K562 (cell line): Measurements from ENCODE around the gene LRP1. TPM values are rescaled to one million over a fixed set of nuclear protein-coding genes. Genes with fewer than 3 reads are reported as not detected.
A peak's percentile ranks its signal among the peaks of the same experiment; 100 is the strongest.

ENCODE experiments used
- ATF4 ChIP-seq: fragments of 450-650 bp; formaldehyde crosslinking; IDR thresholded peaks from 2 replicates; pipeline ENCODE4 v1.4.0; 2022; ENCODE audit warnings: mild to moderate bottlenecking, moderate library complexity
- BHLHE40 ChIP-seq: IDR thresholded peaks from 2 replicates; pipeline ENCODE4 v1.6.1; 2011; ENCODE audit warnings: low read length, improper control_type of control experiment
- CUX1 ChIP-seq: fragments of 200-800 bp; sonication (Bioruptor generic); IDR thresholded peaks from 2 replicates; pipeline ENCODE4 v1.6.1; 2016; ENCODE audit warnings: missing genetic modification characterization, missing compliant biosample characterization
- DMBX1 ChIP-seq: fragments of 250-450 bp; sonication (Bioruptor Pico); IDR thresholded peaks from 2 replicates; pipeline ENCODE4 v1.8.0; 2022; ENCODE audit warnings: inconsistent platforms, mild to moderate bottlenecking, moderate library complexity, borderline replicate concordance
- ETS2 ChIP-seq: IDR thresholded peaks from 2 replicates; pipeline ENCODE4 v1.6.1; 2016; ENCODE audit warnings: borderline replicate concordance, missing genetic modification characterization, mild to moderate bottlenecking, moderate library complexity, missing compliant biosample characterization; ENCODE audit not compliant: poor library complexity, severe bottlenecking
- JUN ChIP-seq, 2 experiments: sonication (generic) in 1 of 2; formaldehyde crosslinking in 1 of 2; IDR thresholded peaks; 2 replicates each; pipeline versions ENCODE4 v1.6.1 to v1.8.0; 2012 to 2022; ENCODE audit warnings: borderline replicate concordance in 2 of 2, mild to moderate bottlenecking in 2 of 2, improper control_type of control experiment in 1 of 2, low read depth in 1 of 2, low read length in 1 of 2, missing genetic modification reagents in 1 of 2
- KDM4B ChIP-seq, 2 experiments: fragments of 450-650 bp in 1 of 2; sonication (generic) in 1 of 2; IDR thresholded peaks; 2 replicates each; pipeline ENCODE4 v1.6.1; 2016 to 2017; ENCODE audit warnings: borderline replicate concordance in 2 of 2, antibody characterized with exemption in 1 of 2, low read depth in 1 of 2, mild to moderate bottlenecking in 1 of 2
- KLF13 ChIP-seq: fragments of 450-650 bp; IDR thresholded peaks from 2 replicates; pipeline ENCODE4 v1.6.1; 2016; ENCODE audit warnings: missing genetic modification characterization, low read depth, mild to moderate bottlenecking, missing compliant biosample characterization, moderate library complexity, borderline replicate concordance
- MBD1 ChIP-seq: fragments of 250-450 bp; sonication (Bioruptor Pico); IDR thresholded peaks from 2 replicates; pipeline ENCODE4 v1.8.0; 2022; ENCODE audit warnings: inconsistent platforms
- RBFOX2 ChIP-seq: fragments of 200-400 bp; formaldehyde crosslinking; IDR thresholded peaks from 2 replicates; pipeline ENCODE4 v1.6.1; 2017; ENCODE audit warnings: low read depth, mild to moderate bottlenecking, low read length, moderate library complexity
- SRSF1 ChIP-seq: fragments of 200-400 bp; formaldehyde crosslinking; IDR thresholded peaks from 2 replicates; pipeline ENCODE4 v1.6.1; 2017; ENCODE audit warnings: mild to moderate bottlenecking, low read depth, low read length, moderate library complexity
- THAP12 ChIP-seq: fragments of 250-450 bp; sonication (Bioruptor Pico); IDR thresholded peaks from 2 replicates; pipeline ENCODE4 v1.9.0; 2021; ENCODE audit warnings: mild to moderate bottlenecking, inconsistent platforms
- polyA plus RNA-seq, 8 experiments: library from polyadenylated mRNA; depleted of rRNA in 4 of 8; stranded (reverse) in 5 of 8; unstranded in 3 of 8; fragments of >200 nt; fragmentation: Nextera tagmentation in 2 of 8; fragmentation: Illumina TruSeq in 1 of 8; extraction: Ambion mirVana in 2 of 8; extraction: Trizol in 1 of 8; gene quantifications; 2 replicates each; pipeline versions ENCODE4 v1.2.1 to v1.2.3, GENCODE V29; 2011 to 2014; ENCODE audit warnings: inconsistent platforms in 1 of 8, missing spikeins in 1 of 8
- total RNA-seq, 7 experiments: library from RNA; depleted of rRNA in 6 of 7; stranded (reverse); fragments of >200 nt in 6 of 7; fragmentation: Illumina TruSeq in 2 of 7; extraction: Trizol in 2 of 7; gene quantifications; 2 replicates each; pipeline versions ENCODE4 v1.2.1 to v1.2.3, GENCODE V29; 2011 to 2021; ENCODE audit warnings: low replicate concordance in 1 of 7

The LRP1 gene
- total and polyA plus RNA-seq, 9 of the 15 experiments (the other 6 are each of a cell fraction or from before 2014, with no cell fraction given): 0.04 to 0.64 (median 0.19) TPM; not detected in 2

GRCh38 chr12:57087010-57087690, 41.1 kb upstream of the LRP1 start (continued):
- 0 out of 2 replicates have a peak, but pooled peaks have one; percentile 29 for TF ChIP-seq THAP12 (CRISPR knock-in tag)
- peak; percentile 19; the same call in 1 of the 2 replicates for TF ChIP-seq DMBX1
- no peak for TF ChIP-seq SRSF1
- no peak for TF ChIP-seq MBD1 (CRISPR knock-in tag)
- 0 out of 2 replicates have a peak, but pooled peaks have one; percentile 11 for TF ChIP-seq ATF4 (CRISPR knock-in tag)
- no peak for TF ChIP-seq CUX1 (CRISPR knock-in tag)
- TF ChIP-seq RBFOX2: peak; percentile 79
- TF ChIP-seq BHLHE40: peak; percentile 50; the same call in 1 of the 2 replicates
- TF ChIP-seq KDM4B (IDR thresholded peaks at IDR 0.05; ENCODE audit: borderline replicate concordance in 2 of 2, low read depth in 1 of 2): 0 out of 4 replicates have a peak, but pooled peaks of 1 of the 2 experiments have one; percentile 16
- TF ChIP-seq KLF13: no peak
- no peak for TF ChIP-seq JUN (IDR thresholded peaks at IDR 0.05; ENCODE audit: borderline replicate concordance, low read depth, low read length)
- TF ChIP-seq JUN (CRISPR knock-in tag; IDR thresholded peaks at IDR 0.05; ENCODE audit: borderline replicate concordance): no peak
- no peak for TF ChIP-seq ETS2
